DMS53 (cell line): ENCODE data around the gene GNA12.
A peak's percentile ranks its signal among the peaks of the same experiment; 100 is the strongest.
"Not testable (repeated sequence)": the region's sequence is repeated elsewhere in the genome, so short reads cannot be mapped to it uniquely, and the experiment has no call there.

ENCODE experiments used
- DNase-seq: peaks from one replicate; lab custom pipeline; 2025; lab: John Stamatoyannopoulos, UW

GNA12 gene

DNA sequence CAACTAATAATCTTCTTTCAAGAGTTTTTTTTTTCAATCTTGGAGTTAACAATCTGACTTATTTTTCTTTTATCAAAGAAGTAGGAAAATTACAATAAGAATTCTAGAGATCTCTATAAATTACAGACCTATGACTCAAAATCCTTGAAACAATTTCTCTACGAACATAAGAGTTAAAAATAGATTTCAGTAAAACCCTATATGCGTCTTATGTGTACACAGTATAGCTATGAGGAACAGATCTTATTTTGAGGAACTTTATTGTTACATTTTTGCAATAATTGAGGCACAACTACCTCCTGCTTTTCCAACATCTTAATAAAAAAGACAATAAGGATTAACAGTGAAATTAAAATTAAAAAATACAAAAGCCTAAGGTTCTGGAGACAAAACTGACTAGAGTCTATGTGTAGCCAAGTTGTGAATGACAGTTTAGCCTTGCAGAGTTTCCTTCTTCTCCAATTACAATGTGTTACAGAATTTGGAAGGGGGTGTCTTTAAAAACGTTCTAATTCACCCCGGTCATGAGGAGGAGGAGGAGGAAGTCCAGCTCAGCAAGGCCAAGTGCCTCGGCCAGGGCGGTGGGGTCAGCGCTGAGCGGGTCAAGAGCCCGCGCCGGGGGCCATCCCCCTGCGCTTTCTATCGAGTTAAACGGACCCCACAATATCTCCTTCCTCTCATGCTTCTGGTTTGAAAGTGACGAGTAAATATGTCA is 115.6 kb downstream of the GNA12 start:
- no peak for DNase-seq

DNA sequence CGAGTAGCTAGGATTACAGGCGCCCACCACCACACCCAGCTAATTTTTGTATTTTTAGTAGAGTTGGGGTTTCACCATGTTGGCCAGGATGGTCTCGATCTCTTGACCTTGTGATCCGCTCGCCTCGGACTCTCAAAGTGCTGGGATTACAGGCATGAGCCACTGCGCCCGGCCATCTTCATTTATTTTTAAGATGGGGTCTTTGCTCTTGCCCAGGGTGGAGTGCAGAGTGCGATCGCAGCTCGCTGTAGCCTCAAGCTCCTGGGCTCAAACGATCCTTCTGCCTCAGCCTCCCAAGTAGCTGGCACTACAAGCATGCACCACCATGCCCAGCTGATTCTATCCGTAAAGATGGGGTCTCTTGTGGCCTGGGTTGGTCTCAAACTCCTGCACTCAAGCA is 116.9 kb downstream of the GNA12 start:
- not testable (repeated sequence) for DNase-seq

DNA sequence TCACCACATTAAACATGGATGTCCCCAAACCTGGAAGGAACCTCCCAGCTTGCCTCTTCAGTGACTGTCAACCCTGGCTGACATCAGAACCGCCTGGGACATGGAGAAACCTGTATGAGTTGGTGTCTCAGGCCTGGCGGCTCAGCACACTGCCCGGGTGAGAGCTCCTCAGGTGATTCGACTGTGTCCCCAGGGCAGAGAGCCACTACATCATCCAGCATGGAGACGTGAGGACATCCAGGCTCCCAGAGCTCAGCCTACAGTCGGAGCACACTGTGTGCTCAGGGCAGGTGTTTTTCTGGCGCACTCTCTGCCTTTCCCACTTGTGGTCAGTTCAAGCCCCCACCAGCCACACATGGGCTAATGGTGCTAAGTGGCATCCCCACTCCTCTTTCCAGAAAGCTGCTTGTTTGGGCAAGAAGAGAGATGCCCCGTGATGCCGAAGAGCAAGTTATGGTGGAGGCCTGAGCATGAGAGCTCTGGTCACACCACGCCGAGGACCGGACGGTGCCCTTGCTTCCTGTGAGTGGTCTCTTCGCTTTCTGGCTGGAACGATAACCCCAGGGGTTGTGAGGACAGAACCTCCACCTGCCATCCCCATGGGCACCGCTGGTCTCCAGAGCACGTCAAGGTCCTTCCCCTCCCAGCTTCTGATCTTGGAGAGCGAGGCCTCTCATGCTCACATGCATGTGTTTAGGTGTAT is 117.6 kb downstream of the GNA12 start:
- no peak for DNase-seq

DNA sequence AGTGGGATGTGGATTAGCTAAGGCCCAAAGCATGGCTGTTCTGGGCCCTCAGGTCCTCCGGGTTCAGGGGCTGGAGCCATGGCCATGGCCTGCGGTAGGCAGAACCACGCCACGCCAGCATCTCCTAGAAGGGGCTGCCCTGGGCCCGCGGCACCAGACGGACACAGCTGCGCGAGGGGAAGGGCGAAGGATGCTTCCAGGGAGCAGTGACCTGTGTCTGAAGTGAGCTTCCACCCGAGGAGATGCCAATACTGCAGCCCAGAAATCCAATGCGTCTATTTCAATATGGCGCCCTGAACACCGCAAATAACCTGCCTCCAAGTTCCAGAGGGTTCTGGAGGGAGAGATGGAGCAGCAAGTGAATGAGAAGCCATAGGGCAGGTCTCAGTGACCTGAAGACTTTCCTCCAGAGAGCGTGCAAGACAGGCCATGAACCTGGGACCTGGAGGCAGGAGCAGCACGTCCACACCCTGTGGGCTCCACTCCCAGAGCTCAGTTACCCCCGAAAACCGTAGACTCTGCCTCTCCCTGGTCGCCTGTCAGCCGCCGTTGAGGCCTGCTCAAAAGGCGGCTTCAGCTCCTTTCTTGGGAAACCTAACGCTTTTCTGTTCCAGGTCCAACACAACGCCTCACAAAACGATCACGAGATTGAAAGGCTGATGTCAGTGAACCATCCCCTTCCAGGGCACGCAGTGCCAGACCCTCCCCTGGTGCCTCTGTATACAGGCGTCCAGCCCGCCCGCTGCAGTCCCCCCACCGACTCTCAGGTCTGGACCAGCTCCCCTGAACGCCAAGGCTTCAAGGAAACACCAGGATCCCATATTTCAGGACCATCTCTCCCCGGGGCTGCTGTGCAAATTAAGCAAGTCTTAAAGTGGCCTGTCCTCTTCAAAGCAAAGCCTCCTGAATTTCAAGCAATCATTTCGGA is 118.7 kb downstream of the GNA12 start:
- no peak for DNase-seq

DNA sequence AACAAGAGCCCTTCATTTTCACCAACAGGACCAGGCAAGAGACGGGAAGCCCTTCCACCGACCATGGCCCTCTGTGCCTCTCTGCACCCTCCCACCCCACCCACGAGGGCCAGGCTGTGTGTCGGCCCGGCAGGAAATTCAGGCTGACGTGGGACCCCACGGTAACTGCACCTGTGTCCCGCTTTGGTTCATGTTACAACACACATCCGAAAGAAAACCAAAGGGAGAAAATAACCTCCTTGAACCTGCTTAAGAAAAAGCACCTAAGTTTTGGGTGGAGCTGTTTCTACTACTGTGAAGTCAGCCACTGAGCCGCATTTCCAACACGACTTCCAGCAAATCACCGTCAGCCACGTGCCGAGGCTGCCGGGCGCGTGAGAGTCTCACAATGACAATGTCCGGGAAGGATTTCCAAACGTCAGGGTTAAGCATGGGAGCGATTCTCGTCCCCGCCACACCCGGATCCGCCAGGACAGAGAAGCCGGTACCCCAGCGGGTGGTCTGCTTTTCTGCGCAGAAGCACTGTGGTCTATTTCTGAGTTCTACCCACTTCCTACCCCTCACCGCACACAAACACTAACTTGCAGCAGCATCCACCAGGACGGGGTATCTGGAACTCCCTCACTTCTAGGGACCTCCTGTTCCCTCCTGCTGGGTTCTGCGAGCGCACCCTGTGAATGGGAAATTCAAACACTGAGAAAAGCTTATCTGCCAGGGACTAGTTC is 119.5 kb downstream of the GNA12 start:
- no peak for DNase-seq

DNA sequence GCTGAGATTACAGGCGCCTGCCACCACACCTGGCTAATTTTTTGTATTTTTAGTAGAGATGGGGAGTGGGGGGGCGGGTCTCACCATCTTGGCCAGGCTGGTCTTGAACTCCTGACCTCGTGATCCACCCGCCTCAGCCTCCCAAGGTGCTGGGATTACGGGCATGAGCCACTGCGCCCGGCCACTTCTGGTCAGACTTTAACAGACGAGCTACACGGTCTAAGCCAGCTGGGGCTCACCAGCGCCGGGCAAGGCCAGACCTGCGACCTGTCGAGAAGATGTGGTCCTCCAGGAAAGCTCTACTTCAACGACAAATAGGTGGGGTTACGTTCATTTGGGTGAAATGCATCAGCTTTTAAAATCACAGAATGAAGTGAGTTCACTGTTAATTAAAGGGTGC is 120.1 kb downstream of the GNA12 start:
- DNase-seq = not testable (repeated sequence)

DNA sequence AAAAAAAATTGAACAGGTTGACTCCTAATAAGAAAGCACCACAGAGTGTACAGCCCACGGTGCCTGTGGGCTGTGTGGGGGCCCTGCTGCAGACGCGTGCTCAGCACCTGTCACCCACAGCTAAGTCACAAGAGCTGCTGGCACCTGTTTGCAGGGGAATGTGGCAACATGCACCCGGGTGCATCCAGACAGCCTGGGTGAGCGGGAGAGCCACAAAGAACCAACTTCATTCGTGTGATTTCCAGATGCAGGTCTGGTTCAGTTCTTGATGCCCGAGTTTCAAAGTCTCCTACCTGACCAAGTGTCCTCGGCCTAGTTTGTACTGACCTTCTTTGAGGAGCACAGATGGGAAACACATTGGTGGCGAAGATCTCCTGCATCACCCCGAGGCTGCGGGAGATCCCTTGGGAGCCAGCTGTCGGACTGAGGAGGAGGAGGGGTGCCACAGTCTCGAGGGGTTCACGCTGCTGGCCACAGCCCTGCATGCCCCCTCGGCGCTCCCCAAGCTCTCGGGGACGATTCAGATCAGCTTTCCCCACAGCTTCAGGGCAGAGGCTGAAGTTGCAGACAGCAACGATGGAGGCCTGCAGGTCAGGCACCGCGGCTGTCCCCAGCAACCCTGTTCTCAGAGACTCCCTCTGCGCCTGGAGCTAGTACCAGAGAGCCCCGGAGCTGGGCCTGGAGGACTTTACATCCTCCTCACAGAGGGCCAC is 120.8 kb downstream of the GNA12 start:
- no peak for DNase-seq

DNA sequence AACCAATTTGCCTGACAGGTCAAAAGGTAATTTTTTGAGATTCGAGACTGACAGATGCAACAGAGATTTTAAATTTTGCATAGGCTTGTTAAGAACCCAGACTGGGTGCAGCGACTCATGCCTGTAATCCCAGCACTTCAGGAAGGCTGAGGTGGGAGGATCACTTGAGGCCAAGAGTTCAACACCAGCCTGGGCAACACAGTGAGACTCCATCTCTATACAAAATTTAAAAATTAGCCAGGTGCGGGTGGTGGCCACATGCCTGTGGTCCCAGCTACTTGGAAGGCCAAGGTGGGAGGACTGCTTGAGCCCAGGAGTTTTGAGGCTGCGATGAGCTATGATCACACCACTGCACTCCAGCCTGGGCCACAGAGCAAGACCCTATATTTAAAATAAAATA is 121.5 kb downstream of the GNA12 start:
- no peak for DNase-seq

DNA sequence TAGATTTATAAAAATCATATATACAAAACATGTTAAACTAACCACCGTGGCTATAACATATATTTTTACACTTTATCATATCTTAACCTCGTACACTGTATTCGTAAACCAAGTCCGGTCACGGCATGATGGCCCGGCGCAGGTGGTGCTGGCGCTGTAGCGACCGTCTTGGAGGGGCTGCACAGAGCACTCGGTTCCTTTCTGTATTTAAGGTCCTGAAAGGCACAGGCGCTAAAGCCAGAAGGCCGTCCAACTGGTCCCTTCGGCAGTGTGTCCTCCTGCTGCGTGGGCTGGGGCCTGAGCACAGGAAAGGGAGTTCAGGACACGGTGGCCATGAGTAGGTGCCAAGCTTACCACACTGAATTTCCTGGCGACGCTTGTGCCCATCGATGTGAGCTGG is 122.3 kb downstream of the GNA12 start:
- no peak for DNase-seq

DNA sequence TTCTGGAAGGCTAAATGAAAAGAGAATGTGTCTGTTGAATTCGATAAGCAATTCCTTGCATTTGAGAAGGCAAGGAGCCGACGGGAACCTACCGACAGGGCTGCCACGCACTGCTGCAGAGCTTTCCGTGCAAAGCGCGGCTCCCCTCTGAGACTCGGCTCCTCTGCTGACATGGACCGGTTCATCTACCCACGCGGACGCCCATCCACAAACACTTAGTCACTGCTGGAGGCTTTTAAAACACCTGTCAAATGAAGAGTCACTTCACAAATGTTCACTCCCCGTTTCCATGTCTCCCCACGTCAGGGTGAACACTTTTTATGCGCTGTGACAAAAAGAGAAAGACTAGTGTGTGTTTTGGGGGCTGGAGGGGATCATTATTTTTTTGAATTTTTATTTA is 124.1 kb downstream of the GNA12 start:
- peak; percentile 19 for DNase-seq

DNA sequence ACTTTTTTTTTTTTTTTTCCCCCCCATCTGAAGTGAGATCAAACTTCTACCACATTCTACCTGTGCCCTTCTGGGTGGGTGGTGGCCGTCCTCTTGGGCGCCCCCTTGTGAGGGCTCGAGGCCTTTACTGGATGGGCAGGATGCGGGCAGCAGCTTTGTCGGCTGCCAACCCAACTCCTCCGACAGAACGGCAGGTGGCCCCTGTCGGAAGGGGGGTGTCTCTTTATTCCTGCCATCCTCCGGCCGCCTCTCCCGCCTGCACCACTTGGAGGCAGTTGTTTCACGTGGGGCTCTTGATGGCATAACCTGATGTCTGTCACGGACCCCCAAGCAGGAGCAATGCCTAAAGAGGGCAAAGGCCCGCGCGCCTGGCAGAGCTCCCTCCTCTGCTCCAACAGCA is 125.1 kb downstream of the GNA12 start:
- DNase-seq = peak; percentile 50

DNA sequence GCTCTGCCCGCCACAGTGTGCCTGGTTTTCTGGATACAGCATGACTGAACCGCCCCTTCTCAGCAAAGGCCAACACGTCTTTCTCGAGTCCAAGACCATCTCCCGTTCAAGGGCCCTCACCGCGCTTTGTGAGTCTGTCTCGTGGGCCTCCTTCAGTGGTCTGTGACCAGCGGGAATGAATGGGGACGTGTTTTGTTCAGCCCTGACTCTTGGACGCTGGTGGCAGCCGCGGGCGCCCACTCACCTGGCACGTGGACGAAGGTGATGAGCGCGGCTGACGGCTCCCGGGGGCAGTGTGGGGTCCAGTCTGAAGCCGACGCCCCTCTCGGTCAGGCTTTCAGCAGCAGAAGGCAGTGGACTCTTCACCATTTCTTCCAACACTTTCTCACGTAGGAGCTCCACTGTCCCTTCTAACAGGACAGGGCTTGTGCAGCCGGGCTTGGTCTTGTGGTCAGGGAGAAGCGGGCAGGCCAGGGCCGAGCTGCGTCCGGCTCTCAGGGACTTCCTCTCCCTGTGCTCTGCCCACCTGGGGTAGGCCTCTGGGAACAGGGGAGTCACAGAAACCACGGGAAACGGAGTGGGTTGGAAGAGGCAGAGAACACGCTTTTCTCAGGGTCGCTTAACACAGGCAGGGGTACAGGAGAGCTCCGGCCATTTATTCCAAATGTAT is 125.7 kb downstream of the GNA12 start:
- no peak for DNase-seq

DNA sequence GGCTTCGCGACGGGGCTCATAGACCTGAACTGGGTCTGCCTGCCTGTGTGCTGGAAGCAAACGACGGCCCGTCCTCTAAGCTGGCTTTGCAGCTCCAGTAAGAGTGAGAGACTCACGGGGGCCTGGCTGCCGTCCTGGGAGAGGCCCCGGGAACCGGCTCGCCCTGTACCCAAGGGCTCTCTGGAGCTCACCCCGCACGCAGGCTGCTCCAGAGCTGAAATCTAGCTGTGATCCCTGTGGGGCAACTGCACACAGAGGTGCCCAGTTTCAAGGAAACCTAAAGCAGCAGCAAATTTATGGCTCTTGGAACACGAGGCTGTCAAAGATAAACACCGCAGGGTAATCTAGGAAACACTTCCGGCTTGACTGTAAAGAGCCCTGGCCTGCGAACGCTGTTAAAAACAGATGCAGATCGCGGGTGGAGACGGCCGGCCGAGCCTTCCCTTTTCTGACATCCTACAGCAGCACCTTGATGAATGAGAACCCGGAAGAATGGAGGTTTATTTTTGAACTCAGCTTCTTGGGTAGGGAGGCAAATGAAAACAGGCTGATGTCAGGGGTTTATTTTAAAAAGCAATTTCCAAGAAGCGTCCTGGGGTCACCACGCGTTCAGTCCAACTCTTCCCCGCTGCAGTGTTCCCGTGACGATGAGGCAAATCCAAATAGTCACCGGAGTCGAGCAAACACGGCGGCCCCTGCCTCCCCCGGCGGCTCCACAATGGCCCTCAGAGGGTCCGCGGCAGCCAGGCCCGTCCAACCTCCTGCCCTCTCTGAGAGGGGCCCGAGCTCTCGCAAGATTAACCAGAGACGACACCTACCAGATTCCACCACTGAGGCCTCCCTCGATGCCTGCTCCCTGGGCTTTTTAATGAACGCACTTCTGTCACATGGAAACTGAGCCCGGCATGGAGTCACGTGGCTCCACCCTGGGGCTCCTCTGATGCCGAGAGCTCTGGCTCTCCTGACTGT is 126.5 kb downstream of the GNA12 start:
- peak; percentile 51 for DNase-seq

DNA sequence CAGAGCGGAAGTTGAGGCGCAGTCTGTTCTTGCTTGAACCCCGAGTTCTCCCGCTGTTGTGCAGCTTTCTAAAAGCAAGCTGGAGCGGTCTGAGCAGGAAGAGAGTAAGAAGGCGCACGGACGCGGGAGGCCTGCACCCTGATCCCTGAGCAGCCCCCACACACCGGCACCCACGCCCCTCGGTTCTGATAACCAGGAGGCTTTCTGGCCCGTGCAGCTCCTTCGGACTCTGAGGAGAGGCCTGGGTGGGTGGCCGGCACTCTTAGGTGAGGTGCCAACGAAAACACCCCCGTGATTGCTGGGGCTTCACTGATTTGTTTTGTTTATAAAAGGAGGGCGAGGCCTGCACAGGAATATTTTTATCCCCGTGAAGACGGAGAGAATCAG is 127.2 kb downstream of the GNA12 start:
- DNase-seq = no peak

DNA sequence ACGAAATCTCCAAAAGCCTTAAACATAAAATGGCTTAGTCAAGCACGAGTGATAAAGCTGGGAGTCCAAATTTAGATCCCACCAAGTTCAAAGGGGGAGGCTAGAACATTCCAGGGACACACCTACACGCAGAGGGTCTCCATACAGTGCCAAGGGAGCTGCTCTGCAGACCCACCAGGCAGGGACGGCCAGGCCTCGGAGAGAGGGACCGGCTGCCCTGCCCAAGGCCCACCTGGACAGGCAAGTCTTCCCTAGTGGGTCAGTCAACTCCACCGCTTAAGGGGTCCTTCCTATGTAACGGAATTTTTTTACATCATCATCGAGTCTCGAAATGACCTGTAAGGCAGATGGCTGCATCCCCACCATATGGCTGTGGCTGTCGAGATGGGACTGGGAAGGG is 127.6 kb downstream of the GNA12 start:
- DNase-seq = no peak

DNA sequence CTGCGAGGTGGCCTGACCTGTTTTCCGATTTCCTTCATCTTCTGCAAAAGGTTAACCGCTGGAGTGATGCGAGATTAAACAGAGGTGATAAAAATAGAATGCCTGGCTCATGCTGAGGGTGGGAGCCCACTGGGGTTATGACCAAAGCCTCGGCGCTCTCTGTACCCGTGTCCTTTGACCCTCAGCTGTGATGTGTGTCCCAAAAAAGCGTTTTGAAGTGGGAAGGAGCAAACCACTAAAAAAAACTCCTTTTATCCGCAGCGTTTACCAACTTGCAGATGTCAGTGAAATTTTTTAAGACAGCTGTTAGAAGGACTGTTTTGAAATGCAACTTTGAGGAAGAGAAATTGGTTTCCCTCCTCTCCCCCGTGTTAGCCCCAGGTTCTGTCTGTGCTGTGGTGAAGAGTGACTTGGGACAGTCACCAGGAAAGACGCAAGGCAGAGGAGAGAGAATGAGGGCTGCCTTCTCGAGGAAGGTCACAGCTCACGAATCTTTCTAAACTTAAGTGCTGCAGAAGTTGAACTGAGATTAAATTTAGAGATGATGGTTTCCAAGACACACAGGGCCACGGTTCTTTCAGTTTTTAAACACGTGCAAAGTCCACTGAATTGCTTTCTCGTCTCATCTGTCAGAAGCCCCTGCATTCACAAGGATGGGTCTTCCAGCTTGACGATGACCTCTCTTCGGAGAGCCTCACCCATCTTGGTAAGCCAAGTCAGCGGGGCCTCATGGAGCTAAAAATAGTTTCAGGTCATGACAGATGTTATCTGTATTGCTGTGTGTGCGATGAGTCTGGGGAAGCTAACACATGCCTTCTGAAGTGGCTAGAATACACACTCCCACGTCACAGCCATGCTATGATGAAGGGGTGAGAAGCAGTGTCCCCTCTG is 128.5 kb downstream of the GNA12 start:
- DNase-seq = no peak

DNA sequence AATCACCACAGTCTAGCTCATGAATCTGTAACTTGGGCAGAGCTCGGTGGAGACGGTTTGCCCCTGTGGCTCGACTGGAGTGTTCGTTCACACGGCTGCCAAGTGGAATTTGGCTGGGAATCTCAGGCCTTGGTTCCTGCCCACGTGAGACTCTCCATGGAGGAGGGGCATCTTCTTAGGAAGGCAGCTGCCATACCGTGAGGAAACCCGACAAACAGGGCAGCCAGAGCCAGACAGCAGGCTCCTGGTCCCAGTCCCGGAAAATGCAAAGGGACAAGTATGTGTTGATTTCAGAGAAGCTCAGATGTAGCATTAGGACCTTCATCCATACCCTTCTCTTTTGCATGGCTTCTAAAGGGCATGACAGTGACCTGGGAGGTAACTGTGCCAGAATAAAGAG is 129.5 kb downstream of the GNA12 start:
- no peak for DNase-seq

DNA sequence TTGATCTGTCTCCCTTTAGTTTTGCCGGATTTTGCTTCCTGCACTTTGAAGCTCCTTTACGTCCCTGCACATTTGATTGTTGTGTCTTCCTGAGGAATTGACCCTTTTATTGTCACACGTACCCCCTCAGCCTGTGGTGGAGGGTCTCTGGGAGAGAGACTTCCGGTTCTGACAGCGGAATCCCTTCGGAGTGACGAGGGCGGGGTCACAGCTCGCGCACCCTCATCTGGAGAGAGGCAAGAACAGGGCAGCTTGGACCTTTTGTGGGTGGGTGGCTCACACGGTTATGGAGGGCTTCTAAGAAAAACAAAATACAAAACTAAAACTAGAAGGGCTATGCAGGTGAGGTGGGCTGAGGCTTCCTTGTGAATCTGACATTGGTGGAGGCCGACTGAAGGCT is 130.1 kb downstream of the GNA12 start:
- DNase-seq = no peak

DNA sequence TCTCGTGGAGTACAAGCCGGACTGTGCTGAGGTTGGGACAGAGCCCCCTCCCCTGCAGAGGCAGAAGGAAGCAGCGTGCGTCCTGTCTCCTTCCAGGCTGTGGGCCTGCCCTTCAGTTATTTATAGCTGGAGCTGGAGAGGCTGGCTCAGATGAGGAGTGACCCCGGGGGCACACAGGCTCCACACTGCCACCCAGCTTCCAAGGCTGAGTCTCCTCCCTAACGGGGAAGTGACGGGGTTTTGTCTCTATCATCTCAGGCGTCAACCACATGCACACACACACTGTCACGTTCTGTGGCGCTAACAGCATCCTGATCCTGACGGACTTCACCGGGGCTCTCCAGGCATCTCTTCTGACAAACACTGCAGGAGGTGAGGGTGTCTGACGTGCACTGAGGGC is 130.7 kb downstream of the GNA12 start:
- DNase-seq = no peak
